ENCODE data around the gene LIPC. TPM values are rescaled to one million over a fixed set of nuclear protein-coding genes. Genes with fewer than 3 reads are reported as not detected.

LIPC gene
- total and polyA plus RNA-seq, 3 donors from 2014 or later, result 0.12 to 0.37 TPM; not detected in 1

DNA sequence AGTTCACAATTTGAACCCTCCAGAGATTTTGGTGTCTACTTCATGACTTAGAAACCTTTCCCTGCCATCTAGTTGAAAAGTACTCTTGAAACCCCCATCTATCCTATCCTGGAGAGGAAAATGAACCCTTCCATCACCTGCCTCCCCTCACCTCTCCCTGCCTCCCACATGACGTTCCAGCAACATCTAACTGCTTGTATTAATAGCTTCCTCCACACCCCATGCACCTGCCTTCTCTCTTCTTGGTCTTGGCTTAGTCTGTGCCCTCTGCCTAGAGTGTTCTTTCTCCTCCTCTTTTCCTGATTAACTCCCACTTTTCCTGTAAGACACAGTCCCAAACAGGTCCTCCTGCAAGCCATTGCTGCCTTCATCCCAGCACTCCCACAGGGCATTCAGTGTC, 107.8 kb downstream of the LIPC start:
- WGBS, 2 donors, result 59 to 76% methylated on average over 1 of the region's 1 CpG

DNA sequence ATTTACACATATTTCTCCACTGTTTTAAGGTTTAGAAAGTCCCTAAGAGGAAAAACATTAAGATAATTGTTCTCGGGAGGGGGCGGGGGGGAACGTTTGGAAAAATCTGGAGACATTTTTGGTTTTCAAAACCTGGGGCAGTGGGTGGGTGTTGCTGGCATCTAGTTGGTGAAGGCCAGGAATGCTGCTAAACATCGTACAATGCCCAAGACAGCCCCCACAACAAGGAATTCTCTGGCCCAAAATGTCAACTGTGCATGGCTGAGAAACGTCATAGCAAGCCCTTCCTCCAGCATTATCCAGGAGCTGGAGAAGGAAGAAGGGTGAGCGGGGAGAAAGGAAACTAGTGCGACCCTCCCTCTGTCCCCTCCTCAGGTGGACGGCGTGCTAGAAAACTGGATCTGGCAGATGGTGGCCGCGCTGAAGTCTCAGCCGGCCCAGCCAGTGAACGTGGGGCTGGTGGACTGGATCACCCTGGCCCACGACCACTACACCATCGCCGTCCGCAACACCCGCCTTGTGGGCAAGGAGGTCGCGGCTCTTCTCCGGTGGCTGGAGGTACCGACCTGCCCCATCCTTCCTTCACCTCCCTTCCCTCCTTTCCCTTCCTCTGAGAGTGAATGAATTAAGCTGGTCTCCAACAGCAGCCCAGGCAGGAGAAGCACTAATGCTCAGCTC, 109.8 kb downstream of the LIPC start:
- peaks cover 6% of the 10 kb centered on the region for H3K4me1 ChIP-seq
- H3K36me3 ChIP-seq (ENCODE audit: low read depth, missing control alignments), result no peaks in the 10 kb centered on the region
- H3K27ac ChIP-seq, result no peak overlapping the region
- H3K27me3 ChIP-seq, result no peaks in the 10 kb centered on the region
- H3K9me3 ChIP-seq, result no peaks in the 10 kb centered on the region
- no peak overlapping the region for H3K4me3 ChIP-seq
- intact Hi-C loops (cut with DNase I; ENCODE audit: low total_unique reads), result no loop called here
- TF ChIP-seq, protein P1, sequence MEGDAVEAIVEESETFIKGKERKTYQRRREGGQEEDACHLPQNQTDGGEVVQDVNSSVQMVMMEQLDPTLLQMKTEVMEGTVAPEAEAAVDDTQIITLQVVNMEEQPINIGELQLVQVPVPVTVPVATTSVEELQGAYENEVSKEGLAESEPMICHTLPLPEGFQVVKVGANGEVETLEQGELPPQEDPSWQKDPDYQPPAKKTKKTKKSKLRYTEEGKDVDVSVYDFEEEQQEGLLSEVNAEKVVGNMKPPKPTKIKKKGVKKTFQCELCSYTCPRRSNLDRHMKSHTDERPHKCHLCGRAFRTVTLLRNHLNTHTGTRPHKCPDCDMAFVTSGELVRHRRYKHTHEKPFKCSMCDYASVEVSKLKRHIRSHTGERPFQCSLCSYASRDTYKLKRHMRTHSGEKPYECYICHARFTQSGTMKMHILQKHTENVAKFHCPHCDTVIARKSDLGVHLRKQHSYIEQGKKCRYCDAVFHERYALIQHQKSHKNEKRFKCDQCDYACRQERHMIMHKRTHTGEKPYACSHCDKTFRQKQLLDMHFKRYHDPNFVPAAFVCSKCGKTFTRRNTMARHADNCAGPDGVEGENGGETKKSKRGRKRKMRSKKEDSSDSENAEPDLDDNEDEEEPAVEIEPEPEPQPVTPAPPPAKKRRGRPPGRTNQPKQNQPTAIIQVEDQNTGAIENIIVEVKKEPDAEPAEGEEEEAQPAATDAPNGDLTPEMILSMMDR (IDR thresholded peaks at IDR 0.05), result no peak
- TF ChIP-seq POLR2A (IDR thresholded peaks at IDR 0.05), result no peak
- no peak for DNase-seq
- 88 to 92% methylated on average over 20 to 22 of the region's 22 CpGs for WGBS, 2 donors

More for the DNA sequence above, 107.8 kb downstream of the LIPC start:
- Histone ChIP-seq H3K27me3 (no peaks in the 10 kb centered on the region), H3K36me3 (ENCODE audit: low read depth, missing control alignments) (no peaks in the 10 kb centered on the region), H3K4me1 (no peaks in the 10 kb centered on the region), H3K4me3 (no peak overlapping the region), H3K9me3 (no peaks in the 10 kb centered on the region), H3K27ac (no peak overlapping the region)
- intact Hi-C loops (cut with DNase I; ENCODE audit: low total_unique reads), result no loop called here
- TF ChIP-seq, protein P1 (IDR thresholded peaks at IDR 0.05), result no peak
- TF ChIP-seq POLR2A (IDR thresholded peaks at IDR 0.05), result no peak
- no peak for DNase-seq

DNA sequence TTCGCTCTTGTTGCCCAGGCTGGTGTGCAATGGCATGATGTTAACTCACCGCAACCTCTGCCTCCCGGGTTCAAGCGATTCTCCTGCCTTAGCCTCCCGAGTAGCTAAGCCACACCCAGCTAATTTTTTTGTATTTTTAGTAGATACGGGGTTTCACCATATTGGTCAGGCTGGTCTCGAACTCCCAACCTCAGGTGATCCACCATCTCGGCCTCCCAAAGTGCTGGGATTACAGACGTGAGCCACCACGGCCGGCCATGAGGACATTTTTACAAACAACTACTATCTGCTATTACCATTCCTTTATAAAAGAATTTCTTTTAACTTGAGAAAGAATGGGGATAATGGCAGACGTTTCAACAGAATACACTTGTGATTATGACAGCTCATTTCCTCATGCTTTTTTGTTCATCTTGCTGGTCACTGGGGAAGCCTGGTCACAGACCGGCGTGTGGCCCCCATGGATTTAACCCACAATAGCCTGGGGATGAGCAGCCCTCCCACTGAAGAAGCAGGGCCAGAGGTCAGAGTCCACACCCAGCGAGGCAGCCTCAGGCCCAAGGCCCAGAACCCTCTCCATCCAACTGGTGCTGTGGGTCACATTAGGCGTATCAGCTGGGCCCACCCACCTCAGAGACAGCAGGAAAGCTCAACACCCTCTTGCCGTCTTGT, 112.0 kb downstream of the LIPC start:
- intact Hi-C loops (cut with DNase I; ENCODE audit: low total_unique reads), result no loop called here
- H3K27ac ChIP-seq, result no peak overlapping the region
- H3K9me3 ChIP-seq, result no peaks in the 10 kb centered on the region
- WGBS, 2 donors, result 90 to 93% methylated on average over 17 of the region's 17 CpGs
- H3K4me1 ChIP-seq, result peaks cover 6% of the 10 kb centered on the region
- H3K36me3 ChIP-seq (ENCODE audit: low read depth, missing control alignments), result no peaks in the 10 kb centered on the region
- no peak overlapping the region for H3K4me3 ChIP-seq
- no peak for TF ChIP-seq POLR2A (IDR thresholded peaks at IDR 0.05)
- TF ChIP-seq, protein P1 (IDR thresholded peaks at IDR 0.05), result no peak
- no peak for DNase-seq
- no peaks in the 10 kb centered on the region for H3K27me3 ChIP-seq

DNA sequence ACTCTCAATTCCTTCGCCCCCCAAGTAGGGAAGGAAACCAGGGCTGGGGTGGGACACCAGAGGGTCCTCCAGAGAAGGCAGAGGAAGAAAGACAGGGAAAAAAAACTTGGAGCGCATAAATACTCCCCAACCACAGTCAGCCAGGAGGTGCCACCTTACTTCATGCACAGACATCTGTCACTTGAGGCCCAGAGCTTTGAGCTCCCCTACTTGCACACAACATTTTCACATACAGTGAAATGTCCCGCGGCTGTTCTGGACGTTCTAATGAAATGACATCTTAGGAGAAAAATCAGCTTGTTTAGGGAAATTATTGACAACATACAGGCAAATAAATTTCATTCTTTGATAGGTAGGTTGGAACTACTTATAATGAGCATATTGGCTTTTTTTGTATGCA, 113.0 kb downstream of the LIPC start:
- Histone ChIP-seq H3K4me1 (peaks cover 6% of the 10 kb centered on the region), H3K27ac (no peak overlapping the region), H3K36me3 (ENCODE audit: low read depth, missing control alignments) (no peaks in the 10 kb centered on the region), H3K27me3 (no peaks in the 10 kb centered on the region), H3K9me3 (no peaks in the 10 kb centered on the region), H3K4me3 (no peak overlapping the region)
- intact Hi-C loops (cut with DNase I; ENCODE audit: low total_unique reads), result no loop called here
- whole genome bisulfite sequencing, 2 donors, result 91 to 97% methylated on average over 5 of the region's 5 CpGs
- no peak for DNase-seq
- TF ChIP-seq POLR2A (IDR thresholded peaks at IDR 0.05), result no peak
- TF ChIP-seq, protein P1 (IDR thresholded peaks at IDR 0.05), result no peak

All from testis (tissue), 3 donors.